ENCODE measurements around the gene BEND3. TPM values are rescaled to one million over a fixed set of nuclear protein-coding genes. Genes with fewer than 3 reads are reported as not detected.
"Not testable (repeated sequence)": the region's sequence is repeated elsewhere in the genome, so short reads cannot be mapped to it uniquely, and the experiment has no call there.

BEND3 gene
- total RNA-seq, 1 experiment from 2014 or later: 24.9 TPM

DNA sequence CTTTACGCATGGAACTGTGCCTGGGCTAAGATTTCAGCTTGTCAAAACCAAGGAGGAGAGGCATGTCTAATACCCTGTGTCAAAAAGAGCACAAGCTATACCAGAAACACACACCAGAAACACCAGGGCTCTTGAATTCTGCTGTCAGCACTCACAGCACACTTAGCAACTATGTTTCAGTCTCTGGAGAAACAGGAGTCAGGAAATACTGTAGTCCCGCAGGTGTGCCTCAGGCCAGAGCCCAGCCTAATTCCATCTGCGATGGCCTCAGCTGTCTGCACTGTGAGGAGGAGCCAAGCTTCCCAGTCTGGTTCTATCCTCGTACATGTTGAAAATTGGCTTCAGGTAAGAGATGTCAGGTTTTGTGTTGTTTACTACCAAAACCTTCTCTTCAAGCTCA is 55.7 kb downstream of the BEND3 start:
- no peak overlapping the region for H3K4me3 ChIP-seq (ENCODE audit: insufficient read depth, low read depth, low read length)
- H3K27me3 ChIP-seq (ENCODE audit: control insufficient read depth, insufficient read depth, low read length): no peaks in the 10 kb centered on the region
- H3K36me3 ChIP-seq (replicated peaks; ENCODE audit: control insufficient read depth, insufficient read depth, low read length): no peaks in the 10 kb centered on the region
- DNase-seq: no peak

DNA sequence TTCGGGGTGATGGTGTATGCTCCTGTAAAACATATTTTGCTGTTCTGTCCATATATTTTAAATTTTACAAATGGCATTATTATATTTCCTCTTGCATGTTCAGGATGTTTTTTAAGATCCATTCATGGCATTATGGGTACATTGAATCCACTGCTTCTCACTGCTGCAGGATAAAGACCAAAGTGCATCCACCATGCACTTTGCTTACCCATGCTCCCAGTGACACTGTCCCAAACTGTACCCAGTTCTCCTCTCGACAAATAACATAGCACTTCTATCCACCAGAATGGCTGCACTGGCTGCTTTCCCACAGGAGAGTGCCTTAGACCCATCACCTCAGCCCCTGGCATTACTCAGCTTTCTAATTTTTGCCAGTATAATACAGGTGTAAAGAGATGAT is 57.6 kb downstream of the BEND3 start:
- no peaks in the 10 kb centered on the region for H3K36me3 ChIP-seq (replicated peaks; ENCODE audit: control insufficient read depth, insufficient read depth, low read length)
- no peak for DNase-seq
- no peak overlapping the region for H3K4me3 ChIP-seq (ENCODE audit: insufficient read depth, low read depth, low read length)
- no peaks in the 10 kb centered on the region for H3K27me3 ChIP-seq (ENCODE audit: control insufficient read depth, insufficient read depth, low read length)

DNA sequence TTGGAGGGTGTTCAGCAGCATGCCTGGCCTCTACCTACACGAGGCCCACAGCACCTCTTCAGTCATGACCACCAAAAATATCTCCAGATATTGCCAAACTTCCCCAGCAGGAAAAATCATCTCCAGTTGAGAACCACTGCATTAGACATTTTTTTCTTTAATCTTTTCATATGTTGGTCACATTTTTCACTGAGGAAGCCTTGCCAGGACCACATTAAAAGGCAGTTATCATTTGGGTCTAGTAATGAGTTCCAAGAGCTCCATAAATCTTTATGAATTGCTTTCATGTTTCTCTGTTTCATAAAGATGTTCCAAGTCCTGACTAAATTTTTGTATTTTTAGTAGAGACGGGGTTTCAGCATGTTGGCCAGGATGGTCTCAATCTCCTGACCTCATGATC is 58.5 kb downstream of the BEND3 start:
- H3K36me3 ChIP-seq (replicated peaks; ENCODE audit: control insufficient read depth, insufficient read depth, low read length): no peaks in the 10 kb centered on the region
- no peak for DNase-seq
- no peaks in the 10 kb centered on the region for H3K27me3 ChIP-seq (ENCODE audit: control insufficient read depth, insufficient read depth, low read length)
- no peak overlapping the region for H3K4me3 ChIP-seq (ENCODE audit: insufficient read depth, low read depth, low read length)

DNA sequence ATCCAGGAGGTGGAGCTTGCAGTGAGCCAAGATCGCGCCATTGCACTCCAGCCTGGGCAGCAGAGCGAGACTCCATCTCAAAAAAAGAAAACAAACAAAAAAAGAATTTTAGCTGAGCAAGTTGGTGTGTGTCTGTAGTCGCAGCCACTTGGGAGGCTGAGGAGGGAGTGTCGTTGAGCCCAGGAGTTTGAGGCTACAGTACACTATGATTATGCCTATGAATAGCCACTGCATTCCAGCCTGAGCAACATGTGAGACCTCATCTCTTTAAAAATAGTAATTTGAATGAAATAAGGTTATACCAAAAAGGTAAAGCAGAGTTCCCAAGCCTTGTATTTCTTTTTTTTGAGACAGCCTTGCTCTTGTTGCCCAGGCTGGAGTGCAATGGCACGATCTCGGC is 67.5 kb downstream of the BEND3 start:
- no peaks in the 10 kb centered on the region for H3K27me3 ChIP-seq (ENCODE audit: control insufficient read depth, insufficient read depth, low read length)
- peaks cover 3% of the 10 kb centered on the region; the same call in 1 of the 2 replicates for H3K36me3 ChIP-seq (replicated peaks; ENCODE audit: control insufficient read depth, insufficient read depth, low read length)
- DNase-seq: no peak
- no peak overlapping the region for H3K4me3 ChIP-seq (ENCODE audit: insufficient read depth, low read depth, low read length)

DNA sequence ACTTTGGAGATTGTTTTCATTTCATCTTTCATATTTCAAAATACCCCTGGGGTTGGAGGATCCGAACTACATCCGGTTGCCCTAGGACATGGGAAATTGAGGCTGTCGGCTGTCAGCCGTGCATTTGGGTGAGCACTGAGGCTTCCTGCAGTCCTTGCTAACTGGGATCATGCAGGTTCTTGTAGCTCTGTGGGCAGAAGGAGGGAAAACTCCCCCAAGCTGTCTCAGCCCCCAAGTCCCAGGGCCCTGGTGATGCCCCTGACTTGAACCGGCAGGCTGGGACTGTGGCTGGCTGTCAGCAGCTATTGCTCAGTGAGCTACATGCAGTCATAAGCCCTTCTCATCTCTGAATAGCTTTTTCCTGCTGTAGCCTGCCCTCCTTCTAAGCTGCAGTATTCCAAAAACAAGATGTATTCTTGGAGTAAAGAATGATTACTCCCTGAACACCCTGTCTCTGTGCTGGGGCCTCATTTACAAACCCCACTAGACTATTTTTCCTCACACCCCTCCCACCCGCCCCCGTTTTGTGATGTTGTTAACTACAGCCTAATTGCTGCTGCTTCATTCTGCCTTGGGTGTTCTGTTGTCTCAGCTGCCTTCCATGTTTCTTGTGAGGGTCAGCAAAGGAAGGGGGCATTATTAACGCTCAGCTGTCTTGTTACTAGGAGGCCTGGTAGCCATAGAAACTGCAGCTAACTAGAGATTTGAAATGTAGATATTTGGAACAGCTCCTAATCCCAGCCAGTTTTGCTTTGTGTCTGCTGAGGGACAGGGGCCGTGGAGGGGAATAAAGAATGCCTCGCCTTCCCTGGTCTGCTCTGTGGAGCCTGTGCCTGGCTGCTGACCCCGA is 69.3 kb downstream of the BEND3 start:
- Histone ChIP-seq H3K36me3 (replicated peaks; ENCODE audit: control insufficient read depth, insufficient read depth, low read length) (peaks cover 2% of the 10 kb centered on the region), H3K27me3 (ENCODE audit: control insufficient read depth, insufficient read depth, low read length) (no peaks in the 10 kb centered on the region), H3K4me3 (ENCODE audit: insufficient read depth, low read depth, low read length) (no peak overlapping the region)
- no peak for DNase-seq

GRCh38 chr6:107033126-107033525 is 82.2 kb downstream of the BEND3 start:
- DNase-seq: no peak
- H3K4me3 ChIP-seq (ENCODE audit: insufficient read depth, low read depth, low read length): no peak overlapping the region
- H3K36me3 ChIP-seq (replicated peaks; ENCODE audit: control insufficient read depth, insufficient read depth, low read length): no peaks in the 10 kb centered on the region
- H3K27me3 ChIP-seq (ENCODE audit: control insufficient read depth, insufficient read depth, low read length): no peaks in the 10 kb centered on the region

DNA sequence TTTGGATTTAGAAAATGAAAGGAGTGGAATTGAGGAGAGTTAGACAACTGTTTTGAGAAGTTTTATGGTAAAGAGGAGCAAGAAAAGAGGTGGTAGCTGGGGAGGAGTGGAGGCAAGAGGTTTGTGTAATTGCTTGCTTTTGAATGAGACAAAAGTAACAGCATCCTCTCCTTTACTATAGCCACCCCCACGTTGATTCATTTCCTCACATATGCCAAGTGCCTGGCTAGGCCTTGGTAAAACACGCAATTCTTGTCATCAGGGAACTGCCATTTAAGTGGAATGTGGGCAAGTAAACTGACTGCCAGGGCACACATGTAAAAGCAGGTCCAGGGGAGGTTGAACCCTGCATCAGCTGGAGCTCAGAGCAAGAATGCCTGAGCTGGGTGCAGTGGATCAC is 83.3 kb downstream of the BEND3 start:
- Histone ChIP-seq H3K4me3 (ENCODE audit: insufficient read depth, low read depth, low read length) (no peak overlapping the region), H3K27me3 (ENCODE audit: control insufficient read depth, insufficient read depth, low read length) (no peaks in the 10 kb centered on the region), H3K36me3 (replicated peaks; ENCODE audit: control insufficient read depth, insufficient read depth, low read length) (no peaks in the 10 kb centered on the region)
- no peak for DNase-seq

- Histone ChIP-seq H3K27me3 (ENCODE audit: control insufficient read depth, insufficient read depth, low read length) (no peaks in the 10 kb centered on the region), H3K36me3 (replicated peaks; ENCODE audit: control insufficient read depth, insufficient read depth, low read length) (no peaks in the 10 kb centered on the region), H3K4me3 (ENCODE audit: insufficient read depth, low read depth, low read length) (no peak overlapping the region)
- no peak for DNase-seq
Measured at GRCh38 chr6:107030151-107030550, 85.2 kb downstream of the BEND3 start.

GRCh38 chr6:107026965-107027364 is 88.3 kb downstream of the BEND3 start:
- no peak for DNase-seq
- no peaks in the 10 kb centered on the region for H3K27me3 ChIP-seq (ENCODE audit: control insufficient read depth, insufficient read depth, low read length)
- no peaks in the 10 kb centered on the region for H3K36me3 ChIP-seq (replicated peaks; ENCODE audit: control insufficient read depth, insufficient read depth, low read length)
- H3K4me3 ChIP-seq (ENCODE audit: insufficient read depth, low read depth, low read length): no peak overlapping the region

GRCh38 chr6:107021446-107022185 is 93.7 kb downstream of the BEND3 start:
- Histone ChIP-seq H3K4me3 (ENCODE audit: insufficient read depth, low read depth, low read length) (no peak overlapping the region), H3K27me3 (ENCODE audit: control insufficient read depth, insufficient read depth, low read length) (no peaks in the 10 kb centered on the region), H3K36me3 (replicated peaks; ENCODE audit: control insufficient read depth, insufficient read depth, low read length) (no peaks in the 10 kb centered on the region)
- DNase-seq: no peak

GRCh38 chr6:107020239-107020638 is 95.1 kb downstream of the BEND3 start:
- no peak overlapping the region for H3K4me3 ChIP-seq (ENCODE audit: insufficient read depth, low read depth, low read length)
- DNase-seq: no peak
- H3K27me3 ChIP-seq (ENCODE audit: control insufficient read depth, insufficient read depth, low read length): no peaks in the 10 kb centered on the region
- H3K36me3 ChIP-seq (replicated peaks; ENCODE audit: control insufficient read depth, insufficient read depth, low read length): no peaks in the 10 kb centered on the region

- H3K27me3 ChIP-seq (ENCODE audit: control insufficient read depth, insufficient read depth, low read length); H3K4me3 ChIP-seq (ENCODE audit: insufficient read depth, low read depth, low read length); DNase-seq; H3K36me3 ChIP-seq (replicated peaks; ENCODE audit: control insufficient read depth, insufficient read depth, low read length): not testable (repeated sequence)
Measured at GRCh38 chr6:107019628-107020027, 95.7 kb downstream of the BEND3 start.

DNA sequence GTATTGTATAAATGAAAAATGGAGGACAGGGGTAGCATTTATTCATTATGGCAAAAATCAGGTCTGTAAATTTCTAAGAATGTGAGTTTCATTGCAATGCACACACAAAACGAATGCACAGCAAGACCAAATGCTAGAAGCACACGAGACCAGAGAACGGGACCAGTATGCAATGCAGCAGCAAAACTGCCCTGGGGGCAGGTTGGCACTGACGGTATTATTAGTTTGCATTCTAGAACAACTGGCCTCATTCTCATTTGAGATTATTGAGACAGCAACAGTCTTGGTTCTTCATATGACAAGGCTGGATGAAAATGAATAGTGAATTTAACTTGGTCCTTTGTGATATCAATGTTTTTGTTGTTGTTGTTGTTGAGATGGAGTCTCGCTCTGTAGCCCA is 96.3 kb downstream of the BEND3 start:
- no peak overlapping the region for H3K4me3 ChIP-seq (ENCODE audit: insufficient read depth, low read depth, low read length)
- no peak for DNase-seq
- no peaks in the 10 kb centered on the region for H3K36me3 ChIP-seq (replicated peaks; ENCODE audit: control insufficient read depth, insufficient read depth, low read length)
- no peaks in the 10 kb centered on the region for H3K27me3 ChIP-seq (ENCODE audit: control insufficient read depth, insufficient read depth, low read length)
